SK-N-SH (cell line): ENCODE measurements around the gene RTN4RL1. TPM values are rescaled to one million over a fixed set of nuclear protein-coding genes. Genes with fewer than 3 reads are reported as not detected.
A peak's percentile ranks its signal among the peaks of the same experiment; 100 is the strongest.

Source experiments
- CTCF ChIA-PET: fragments of 300-600, 350-600 bp; formaldehyde crosslinking; extraction: SDS; loops from one replicate; lab custom pipeline; 2021; lab: Yijun Ruan, JAX
- POLR2A ChIA-PET: fragments of 350-600 bp; sonication (Branson Sonifier 250); formaldehyde crosslinking; extraction: SDS; loops from one replicate; lab custom pipeline; 2020; ENCODE audit warnings: antibody characterized with exemption, inconsistent platforms; lab: Yijun Ruan, JAX
- DNase-seq: peaks from one replicate; pipeline ENCODE4 v3.0.0; 2012
- H2AFZ ChIP-seq: fragments of 200-600 bp; sonication (generic); 2 replicates; pipeline ENCODE4 v1.8.1; 2016; ENCODE audit warnings: antibody characterized with exemption, mild to moderate bottlenecking, low read depth
- H3F3A ChIP-seq: fragments of 200-600 bp; sonication (generic); replicated peaks from 2 replicates; pipeline ENCODE3; 2016; ENCODE audit warnings: antibody characterized with exemption, mild to moderate bottlenecking; ENCODE audit not compliant: insufficient read depth
- H3K27ac ChIP-seq, 2 experiments: fragments of 200-500 bp in 1 of 2; fragments of 200-600 bp in 1 of 2; sonication (Bioruptor generic) in 1 of 2; sonication (generic), shearing (Covaris generic) in 1 of 2; 2 replicates each; pipeline versions ENCODE4 v1.5.1 to v1.6.1; 2014 to 2016; ENCODE audit warnings: low read depth in 2 of 2, inconsistent platforms in 1 of 2, low read length in 1 of 2, mild to moderate bottlenecking in 1 of 2, mixed read lengths in 1 of 2
- H3K27me3 ChIP-seq: fragments of 200-600 bp; sonication (generic), shearing (Covaris generic); 2 replicates; pipeline ENCODE4 v1.6.1; 2016; ENCODE audit warnings: mixed run types; ENCODE audit not compliant: insufficient read depth
- H3K36me3 ChIP-seq, 2 experiments: fragments of 200-500 bp in 1 of 2; fragments of 200-600 bp in 1 of 2; sonication (Bioruptor generic) in 1 of 2; sonication (generic) in 1 of 2; replicated peaks in 1 of 2; 2 replicates each; pipeline versions ENCODE3 to v1.5.1; 2014 to 2016; ENCODE audit warnings: low read length in 1 of 2, mild to moderate bottlenecking in 1 of 2; ENCODE audit not compliant: insufficient read depth in 2 of 2, control insufficient read depth in 1 of 2
- H3K4me1 ChIP-seq, 2 experiments: fragments of 200-500 bp in 1 of 2; fragments of 200-600 bp in 1 of 2; sonication (Bioruptor generic) in 1 of 2; sonication (generic), shearing (Covaris generic) in 1 of 2; 2 replicates each; pipeline versions ENCODE4 v1.5.1 to v1.6.1; 2014 to 2016; ENCODE audit warnings: low read depth in 1 of 2, low read length in 1 of 2, mixed run types in 1 of 2; ENCODE audit not compliant: insufficient read depth in 2 of 2, control insufficient read depth in 1 of 2
- H3K4me2 ChIP-seq: fragments of 200-600 bp; sonication (generic), shearing (Covaris generic); 2 replicates; pipeline ENCODE4 v1.6.1; 2017; ENCODE audit warnings: mixed run types
- H3K4me3 ChIP-seq, 2 experiments: fragments of 200-500 bp in 1 of 2; fragments of 200-600 bp in 1 of 2; sonication (Bioruptor generic) in 1 of 2; sonication (generic), shearing (Covaris generic) in 1 of 2; 2 replicates each; pipeline versions ENCODE4 v1.5.1 to v1.8.1; 2014 to 2016; ENCODE audit warnings: low read depth in 2 of 2, inconsistent platforms in 1 of 2, low read length in 1 of 2, mild to moderate bottlenecking in 1 of 2, mixed read lengths in 1 of 2, moderate library complexity in 1 of 2
- H3K79me2 ChIP-seq: fragments of 200-600 bp; sonication (generic); 2 replicates; pipeline ENCODE4 v1.8.1; 2017; ENCODE audit warnings: mild to moderate bottlenecking; ENCODE audit not compliant: insufficient read depth
- H3K9ac ChIP-seq: fragments of 200-600 bp; sonication (generic); 2 replicates; pipeline ENCODE4 v1.6.1; 2017; ENCODE audit warnings: mixed run types
- H3K9me2 ChIP-seq: fragments of 200-600 bp; sonication (generic); 2 replicates; pipeline ENCODE4 v1.6.1; 2017; ENCODE audit warnings: mixed run types
- H3K9me3 ChIP-seq: fragments of 200-600 bp; sonication (generic); 2 replicates; pipeline ENCODE4 v1.6.1; 2017; ENCODE audit warnings: mixed run types, mild to moderate bottlenecking, moderate library complexity
- H4K20me1 ChIP-seq: fragments of 200-600 bp; sonication (generic); 2 replicates; pipeline ENCODE4 v1.6.1; 2017; ENCODE audit warnings: mild to moderate bottlenecking, mixed run types; ENCODE audit not compliant: insufficient read depth
- CHD2 ChIP-seq: fragments of 150-350 bp; IDR thresholded peaks from 2 replicates; pipeline ENCODE4 v1.6.1; 2018; ENCODE audit warnings: low read length; ENCODE audit not compliant: partially characterized antibody
- EP300 ChIP-seq, 2 experiments: IDR thresholded peaks; 2 replicates each; pipeline versions ENCODE4 v1.4.0 to v1.6.1; 2012; ENCODE audit warnings: borderline replicate concordance in 1 of 2, low read depth in 1 of 2, low read length in 1 of 2
- EZH2phosphoT487 ChIP-seq: fragments of 200-600 bp; sonication (generic); IDR thresholded peaks from 2 replicates; pipeline ENCODE4 v1.6.1; 2017; ENCODE audit warnings: low read depth, mixed run types, mild to moderate bottlenecking, antibody characterized with exemption, moderate library complexity, borderline replicate concordance
- FOSL2 ChIP-seq: IDR thresholded peaks from 2 replicates; pipeline ENCODE4 v1.4.0; 2012; ENCODE audit warnings: low read depth, mild to moderate bottlenecking, moderate library complexity, borderline replicate concordance
- FOXJ3 ChIP-seq: sonication (generic); formaldehyde crosslinking; IDR thresholded peaks from 2 replicates; pipeline ENCODE4 v1.5.1; 2020; ENCODE audit warnings: mild to moderate bottlenecking, missing genetic modification reagents
- GABPA ChIP-seq: IDR thresholded peaks from 2 replicates; pipeline ENCODE4 v1.4.0; 2012; ENCODE audit warnings: low read depth, mild to moderate bottlenecking
- IRF3 ChIP-seq: fragments of 150-350 bp; IDR thresholded peaks from 2 replicates; pipeline ENCODE4 v1.6.1; 2016; ENCODE audit warnings: mild to moderate bottlenecking, low read depth, low read length
- MAX ChIP-seq: IDR thresholded peaks from 2 replicates; pipeline ENCODE4 v1.4.0; 2012; ENCODE audit warnings: low read depth
- MXI1 ChIP-seq: IDR thresholded peaks from 2 replicates; pipeline ENCODE4 v1.6.1; 2012; ENCODE audit warnings: mild to moderate bottlenecking, low read depth, low read length, improper control_type of control experiment
- RAD21 ChIP-seq: IDR thresholded peaks from 2 replicates; pipeline ENCODE4 v1.6.1; 2012; ENCODE audit warnings: mild to moderate bottlenecking, low read length
- RCOR1 ChIP-seq: fragments of 150-350 bp; IDR thresholded peaks from 2 replicates; pipeline ENCODE4 v1.6.1; 2017; ENCODE audit warnings: antibody characterized with exemption, low read length
- REST ChIP-seq: IDR thresholded peaks from 2 replicates; pipeline ENCODE4 v1.6.1; 2012; ENCODE audit warnings: mild to moderate bottlenecking, low read depth, low read length, moderate library complexity
- RFX5 ChIP-seq: IDR thresholded peaks from 2 replicates; pipeline ENCODE4 v1.6.1; 2012; ENCODE audit warnings: mild to moderate bottlenecking, improper control_type of control experiment, low read length
- RXRA ChIP-seq: IDR thresholded peaks from 2 replicates; pipeline ENCODE4 v1.4.0; 2012; ENCODE audit warnings: low read depth, mild to moderate bottlenecking, borderline replicate concordance
- SIN3A ChIP-seq: IDR thresholded peaks from 2 replicates; pipeline ENCODE4 v1.6.1; 2012; ENCODE audit warnings: low read depth, mild to moderate bottlenecking, low read length, moderate library complexity, borderline replicate concordance
- TAF1 ChIP-seq: IDR thresholded peaks from 2 replicates; pipeline ENCODE4 v1.6.1; 2012; ENCODE audit warnings: low read depth, mild to moderate bottlenecking, low read length, moderate library complexity, borderline replicate concordance
- USF2 ChIP-seq: fragments of 150-350 bp; IDR thresholded peaks from 2 replicates; pipeline ENCODE4 v1.6.1; 2017; ENCODE audit warnings: antibody characterized with exemption, low read length, low read depth, borderline replicate concordance
- YY1 ChIP-seq: IDR thresholded peaks from 2 replicates; pipeline ENCODE4 v1.4.0; 2012; ENCODE audit warnings: low read depth, mild to moderate bottlenecking
- WGBS: methylation state at CpG from one replicate; pipeline ENCODE4 v1.1.6; 2017; ENCODE audit warnings: low lambda C conversion rate; 5-methylcytosine and 5-hydroxymethylcytosine counted together
- polyA plus RNA-seq, 3 experiments: library from polyadenylated mRNA; depleted of rRNA; stranded (reverse); fragments of >200 nt; gene quantifications; 2 replicates each; pipeline ENCODE4 v1.2.3, GENCODE V29; 2012

The RTN4RL1 gene
- polyA plus RNA-seq, 1 of the 3 experiments (the other 2 are of a cell fraction), result 0.07 TPM

- no peak for TF ChIP-seq REST
- TF ChIP-seq FOXJ3, result no peak
- TF ChIP-seq USF2, result no peak
- no peak for TF ChIP-seq TAF1
- peak; percentile 39 for TF ChIP-seq RAD21
- TF ChIP-seq GABPA, result no peak
- no peak for TF ChIP-seq MAX
- no peak for TF ChIP-seq CHD2
- no peak for TF ChIP-seq RCOR1
These were observed 40.0 kb upstream of the RTN4RL1 start (continued) for GRCh38 chr17:2064980-2065785.

- Histone ChIP-seq H3K4me1 (peaks cover 39 to 40% of the 10 kb centered on the region in 2 experiments; a peak in 3 of 4 replicates), H3K27me3 (no peaks in the 10 kb centered on the region), H3K4me2 (no peak overlapping the region), H3F3A (peaks cover 18% of the 10 kb centered on the region), H3K9me2 (no peaks in the 10 kb centered on the region), H4K20me1 (no peaks in the 10 kb centered on the region), H3K4me3 (no peak overlapping the region), H3K9me3 (no peaks in the 10 kb centered on the region), H3K79me2 (no peaks in the 10 kb centered on the region), H2AFZ (no peak overlapping the region), H3K9ac (no peak overlapping the region), H3K36me3 (peaks cover 17 to 37% of the 10 kb centered on the region in 2 experiments), H3K27ac (no peak overlapping the region)
- TF ChIP-seq RFX5 (no peak), YY1 (no peak), GABPA (no peak), USF2 (no peak), EZH2phosphoT487 (no peak), RXRA (no peak), MAX (no peak), MXI1 (no peak), EP300 (IDR thresholded peaks at IDR 0.05; ENCODE audit: borderline replicate concordance in 1 of 2, low read depth in 1 of 2, low read length in 1 of 2) (no peak), FOSL2 (no peak), IRF3 (no peak), SIN3A (no peak)
- DNase-seq, result no peak
- ChIA-PET POLR2A (no interaction called here), CTCF (interaction anchor here (0.7 to 7.4 kb wide), 6 partner anchors 10 to 216 kb away, joined by 3 to 81 read pairs (median 6); partner anchors contain the start of gene HIC1)
- 88% methylated on average over 6 of the region's 6 CpGs for WGBS
These were observed 39.4 kb upstream of the RTN4RL1 start for GRCh38 chr17:2064520-2064971.
